ENCODE data around the gene DUSP14. TPM values are rescaled to one million over a fixed set of nuclear protein-coding genes. Genes with fewer than 3 reads are reported as not detected.

DUSP14 gene
- total RNA-seq, 2 donors from 2014 or later: 17.0 to 22.8 TPM

GRCh38 chr17:37478187-37478586 lies 11.5 kb upstream of the DUSP14 start:
- Mint-ChIP-seq H3K9me3 (no peaks in the 10 kb centered on the region), H3K27ac (no peak overlapping the region), H3K27me3 (ENCODE audit: insufficient read depth) (no peaks in the 10 kb centered on the region), H3K36me3 (ENCODE audit: low read depth) (peaks cover 51% of the 10 kb centered on the region), H3K4me3 (no peak overlapping the region), H3K4me1 (peaks cover 30% of the 10 kb centered on the region)
- no peak for TF ChIP-seq CTCF (conservative IDR thresholded peaks at IDR 0.05)
- Histone ChIP-seq H3K4me3 (ENCODE audit: low read length) (no peak overlapping the region), H3K36me3 (ENCODE audit: control insufficient read depth, insufficient read depth, low read length) (peaks cover 64% of the 10 kb centered on the region), H3K27me3 (ENCODE audit: control insufficient read depth, insufficient read depth, low read length, poor library complexity, severe bottlenecking) (no peaks in the 10 kb centered on the region), H3K9ac (ENCODE audit: extremely low read depth, low read length, poor library complexity, severe bottlenecking) (no peak overlapping the region), H3K9me3 (ENCODE audit: control insufficient read depth, low read length) (no peaks in the 10 kb centered on the region), H3K27ac (ENCODE audit: low read depth, low read length) (no peak overlapping the region), H3K4me1 (ENCODE audit: control insufficient read depth, insufficient read depth, low read length) (peaks cover 10% of the 10 kb centered on the region)
- DNase-seq: no peak
- 85 to 97% methylated on average over 2 of the region's 2 CpGs for WGBS, 2 experiments (ENCODE audit: insufficient coverage in 1 of 2, insufficient read length in 1 of 2)

GRCh38 chr17:37479025-37479424 lies 10.7 kb upstream of the DUSP14 start:
- H3K4me1 Mint-ChIP-seq: peaks cover 34% of the 10 kb centered on the region
- no peaks in the 10 kb centered on the region for H3K27me3 ChIP-seq (ENCODE audit: control insufficient read depth, insufficient read depth, low read length, poor library complexity, severe bottlenecking)
- H3K27ac Mint-ChIP-seq: no peak overlapping the region
- no peaks in the 10 kb centered on the region for H3K9me3 Mint-ChIP-seq
- no peak overlapping the region for H3K9ac ChIP-seq (ENCODE audit: extremely low read depth, low read length, poor library complexity, severe bottlenecking)
- no peak overlapping the region for H3K4me3 Mint-ChIP-seq
- peaks cover 11% of the 10 kb centered on the region for H3K4me1 ChIP-seq (ENCODE audit: control insufficient read depth, insufficient read depth, low read length)
- H3K9me3 ChIP-seq (ENCODE audit: control insufficient read depth, low read length): no peaks in the 10 kb centered on the region
- DNase-seq: no peak
- no peak for TF ChIP-seq CTCF (conservative IDR thresholded peaks at IDR 0.05)
- no peak overlapping the region for H3K4me3 ChIP-seq (ENCODE audit: low read length)
- 89 to 94% methylated on average over 1 of the region's 1 CpG for WGBS, 2 experiments (ENCODE audit: insufficient coverage in 1 of 2, insufficient read length in 1 of 2)
- peaks cover 56% of the 10 kb centered on the region for H3K36me3 ChIP-seq (ENCODE audit: control insufficient read depth, insufficient read depth, low read length)
- H3K27ac ChIP-seq (ENCODE audit: low read depth, low read length): no peak overlapping the region
- H3K27me3 Mint-ChIP-seq (ENCODE audit: insufficient read depth): no peaks in the 10 kb centered on the region
- peaks cover 43% of the 10 kb centered on the region for H3K36me3 Mint-ChIP-seq (ENCODE audit: low read depth)

GRCh38 chr17:37480427-37480826 lies 9.3 kb upstream of the DUSP14 start:
- Histone ChIP-seq H3K27ac (ENCODE audit: low read depth, low read length) (no peak overlapping the region), H3K9me3 (ENCODE audit: control insufficient read depth, low read length) (no peaks in the 10 kb centered on the region), H3K9ac (ENCODE audit: extremely low read depth, low read length, poor library complexity, severe bottlenecking) (no peak overlapping the region), H3K4me3 (ENCODE audit: low read length) (no peak overlapping the region), H3K36me3 (ENCODE audit: control insufficient read depth, insufficient read depth, low read length) (peaks cover 47% of the 10 kb centered on the region), H3K4me1 (ENCODE audit: control insufficient read depth, insufficient read depth, low read length) (peaks cover 11% of the 10 kb centered on the region), H3K27me3 (ENCODE audit: control insufficient read depth, insufficient read depth, low read length, poor library complexity, severe bottlenecking) (no peaks in the 10 kb centered on the region)
- WGBS, 2 experiments (ENCODE audit: insufficient coverage in 1 of 2, insufficient read length in 1 of 2): 86 to 100% methylated on average over 2 of the region's 2 CpGs
- no peaks in the 10 kb centered on the region for H3K27me3 Mint-ChIP-seq (ENCODE audit: insufficient read depth)
- peaks cover 34% of the 10 kb centered on the region for H3K4me1 Mint-ChIP-seq
- TF ChIP-seq CTCF (conservative IDR thresholded peaks at IDR 0.05): no peak
- H3K9me3 Mint-ChIP-seq: no peaks in the 10 kb centered on the region
- H3K36me3 Mint-ChIP-seq (ENCODE audit: low read depth): peaks cover 37% of the 10 kb centered on the region
- no peak overlapping the region for H3K4me3 Mint-ChIP-seq
- no peak for DNase-seq
- H3K27ac Mint-ChIP-seq: no peak overlapping the region

Data from endodermal cell (in vitro differentiated cells).